ENCODE data around the gene SMAP1.

DNA sequence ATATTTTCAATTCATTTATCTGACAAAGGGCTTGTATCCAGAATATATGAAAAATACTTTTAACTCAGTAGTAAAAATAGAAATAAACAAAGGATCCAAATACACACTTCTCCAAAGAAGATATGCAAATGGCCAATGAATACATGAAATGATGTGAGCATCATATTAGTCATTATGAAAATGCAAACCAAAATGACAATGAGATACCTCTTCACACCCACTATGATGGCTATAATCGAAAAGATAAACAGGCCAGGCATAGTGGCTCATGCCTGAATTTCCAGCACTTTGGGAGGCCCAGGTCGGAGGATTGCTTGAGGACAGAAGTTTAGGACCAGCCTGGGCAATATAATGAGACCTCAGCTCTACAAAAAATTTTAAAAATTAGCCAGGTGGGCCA, 33.8 kb upstream of the SMAP1 start:
- no peak for TF ChIP-seq RAD21 (CRISPR knock-in tag; conservative IDR thresholded peaks at IDR 0.05 in 1 of 2, IDR thresholded peaks at IDR 0.05 in 1 of 2)
- TF ChIP-seq HDAC2 (IDR thresholded peaks at IDR 0.05), result no peak
- TF ChIP-seq, protein P1, sequence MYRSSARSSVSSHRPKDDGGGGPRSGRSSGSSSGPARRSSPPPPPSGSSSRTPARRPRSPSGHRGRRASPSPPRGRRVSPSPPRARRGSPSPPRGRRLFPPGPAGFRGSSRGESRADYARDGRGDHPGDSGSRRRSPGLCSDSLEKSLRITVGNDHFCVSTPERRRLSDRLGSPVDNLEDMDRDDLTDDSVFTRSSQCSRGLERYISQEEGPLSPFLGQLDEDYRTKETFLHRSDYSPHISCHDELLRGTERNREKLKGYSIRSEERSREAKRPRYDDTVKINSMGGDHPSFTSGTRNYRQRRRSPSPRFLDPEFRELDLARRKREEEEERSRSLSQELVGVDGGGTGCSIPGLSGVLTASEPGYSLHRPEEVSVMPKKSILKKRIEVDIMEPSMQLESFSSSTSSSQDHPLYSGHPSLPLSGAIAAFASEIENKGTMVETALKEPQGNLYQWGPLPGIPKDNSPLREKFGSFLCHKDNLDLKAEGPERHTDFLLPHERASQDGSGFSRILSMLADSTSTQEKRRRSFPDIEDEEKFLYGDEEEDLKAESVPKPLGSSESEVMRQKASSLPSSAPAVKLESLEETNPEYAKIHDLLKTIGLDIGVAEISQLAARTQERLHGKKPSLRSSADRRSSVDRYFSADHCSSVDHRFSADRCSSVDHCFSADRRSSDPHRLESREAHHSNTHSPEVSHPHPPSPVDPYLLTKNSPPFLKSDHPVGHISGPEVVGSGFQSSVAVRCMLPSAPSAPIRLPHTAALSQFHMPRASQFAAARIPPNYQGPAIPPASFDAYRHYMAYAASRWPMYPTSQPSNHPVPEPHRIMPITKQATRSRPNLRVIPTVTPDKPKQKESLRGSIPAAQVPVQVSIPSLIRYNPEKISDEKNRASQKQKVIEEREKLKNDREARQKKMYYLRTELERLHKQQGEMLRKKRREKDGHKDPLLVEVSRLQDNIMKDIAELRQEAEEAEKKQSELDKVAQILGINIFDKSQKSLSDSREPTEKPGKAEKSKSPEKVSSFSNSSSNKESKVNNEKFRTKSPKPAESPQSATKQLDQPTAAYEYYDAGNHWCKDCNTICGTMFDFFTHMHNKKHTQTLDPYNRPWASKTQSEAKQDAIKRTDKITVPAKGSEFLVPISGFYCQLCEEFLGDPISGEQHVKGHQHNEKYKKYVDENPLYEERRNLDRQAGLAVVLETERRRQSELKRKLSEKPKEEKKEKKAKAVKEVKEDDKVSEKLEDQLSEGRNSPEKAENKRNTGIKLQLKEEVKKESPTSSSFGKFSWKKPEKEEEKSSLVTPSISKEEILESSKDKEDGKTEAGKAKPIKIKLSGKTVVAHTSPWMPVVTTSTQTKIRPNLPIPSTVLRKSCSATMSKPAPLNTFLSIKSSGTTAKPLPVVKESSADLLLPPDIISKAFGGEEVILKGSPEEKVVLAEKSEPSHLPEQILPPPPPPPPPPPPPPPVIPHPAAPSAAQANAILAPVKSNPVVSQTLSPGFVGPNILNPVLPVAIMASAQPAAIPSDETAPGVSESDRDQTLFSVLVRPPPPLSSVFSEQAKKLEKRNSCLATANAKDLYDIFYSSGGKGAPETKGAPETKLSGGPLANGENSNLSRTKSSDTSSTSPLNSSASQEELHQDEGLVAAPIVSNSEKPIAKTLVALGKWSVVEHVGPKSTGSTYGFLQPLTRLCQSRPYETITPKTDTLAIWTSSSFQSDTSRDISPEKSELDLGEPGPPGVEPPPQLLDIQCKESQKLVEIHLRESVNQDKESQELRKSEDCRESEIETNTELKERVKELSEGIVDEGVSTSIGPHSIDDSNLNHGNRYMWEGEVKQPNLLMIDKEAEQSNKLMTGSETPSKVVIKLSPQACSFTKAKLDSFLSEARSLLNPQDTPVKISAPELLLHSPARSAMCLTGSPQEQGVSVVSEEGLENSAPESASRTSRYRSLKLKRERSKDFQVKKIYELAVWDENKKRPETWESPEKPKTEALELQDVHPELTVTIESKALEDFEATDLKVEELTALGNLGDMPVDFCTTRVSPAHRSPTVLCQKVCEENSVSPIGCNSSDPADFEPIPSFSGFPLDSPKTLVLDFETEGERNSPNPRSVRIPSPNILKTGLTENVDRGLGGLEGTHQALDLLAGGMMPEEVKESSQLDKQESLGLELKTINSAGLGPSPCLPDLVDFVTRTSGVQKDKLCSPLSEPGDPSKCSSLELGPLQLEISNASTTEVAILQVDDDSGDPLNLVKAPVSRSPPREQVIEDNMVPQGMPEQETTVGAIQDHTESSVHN (IDR thresholded peaks at IDR 0.05; ENCODE audit: borderline replicate concordance in 1 of 2, low read depth in 1 of 2), result no peak
- no peak for TF ChIP-seq ZNF785 (CRISPR knock-in tag; IDR thresholded peaks at IDR 0.05)
- TF ChIP-seq ASH1L (IDR thresholded peaks at IDR 0.05; ENCODE audit: borderline replicate concordance, low read depth, partially characterized antibody), result no peak
- TF ChIP-seq, protein P2, sequence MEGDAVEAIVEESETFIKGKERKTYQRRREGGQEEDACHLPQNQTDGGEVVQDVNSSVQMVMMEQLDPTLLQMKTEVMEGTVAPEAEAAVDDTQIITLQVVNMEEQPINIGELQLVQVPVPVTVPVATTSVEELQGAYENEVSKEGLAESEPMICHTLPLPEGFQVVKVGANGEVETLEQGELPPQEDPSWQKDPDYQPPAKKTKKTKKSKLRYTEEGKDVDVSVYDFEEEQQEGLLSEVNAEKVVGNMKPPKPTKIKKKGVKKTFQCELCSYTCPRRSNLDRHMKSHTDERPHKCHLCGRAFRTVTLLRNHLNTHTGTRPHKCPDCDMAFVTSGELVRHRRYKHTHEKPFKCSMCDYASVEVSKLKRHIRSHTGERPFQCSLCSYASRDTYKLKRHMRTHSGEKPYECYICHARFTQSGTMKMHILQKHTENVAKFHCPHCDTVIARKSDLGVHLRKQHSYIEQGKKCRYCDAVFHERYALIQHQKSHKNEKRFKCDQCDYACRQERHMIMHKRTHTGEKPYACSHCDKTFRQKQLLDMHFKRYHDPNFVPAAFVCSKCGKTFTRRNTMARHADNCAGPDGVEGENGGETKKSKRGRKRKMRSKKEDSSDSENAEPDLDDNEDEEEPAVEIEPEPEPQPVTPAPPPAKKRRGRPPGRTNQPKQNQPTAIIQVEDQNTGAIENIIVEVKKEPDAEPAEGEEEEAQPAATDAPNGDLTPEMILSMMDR (IDR thresholded peaks at IDR 0.05 in 2 of 3, conservative IDR thresholded peaks at IDR 0.05 in 1 of 3; ENCODE audit: insufficient read depth in 2 of 3, low read depth in 1 of 3, low read length in 3 of 3), result no peak
- TF ChIP-seq STAG1 (CRISPR knock-in tag; IDR thresholded peaks at IDR 0.05; ENCODE audit: borderline replicate concordance), result no peak

Measured in K562 (cell line).